ENCODE data around the gene MYZAP. TPM values are rescaled to one million over a fixed set of nuclear protein-coding genes. Genes with fewer than 3 reads are reported as not detected.
A peak's percentile ranks its signal among the peaks of the same experiment; 100 is the strongest.

The MYZAP gene
- total and polyA plus RNA-seq, 2 of the 13 experiments (the other 11 are each of a cell fraction or from before 2014, with no cell fraction given): not detected

GRCh38 chr15:57665194-57665593, 73.5 kb downstream of the MYZAP start:
- no peak for ATAC-seq
- Histone ChIP-seq H3K9me3 (ENCODE audit: low read length) (no peaks in the 10 kb centered on the region), H4K20me1 (ENCODE audit: insufficient read depth, low read length) (no peaks in the 10 kb centered on the region), H3K27me3 (ENCODE audit: control insufficient read depth in 1 of 2, insufficient read depth in 2 of 2, low read length in 2 of 2) (0 out of 5 replicates have a peak, but pooled peaks cover 0 to 7% of the 10 kb centered on the region in 2 experiments), H3K4me2 (ENCODE audit: low read depth, low read length) (no peak overlapping the region), H3K79me2 (ENCODE audit: insufficient read depth, low read length) (no peaks in the 10 kb centered on the region), H3K4me1 (ENCODE audit: insufficient read depth, low read length) (peaks cover 6% of the 10 kb centered on the region; the same call in 1 of the 2 replicates), H3K4me3 (replicated peaks in 1 of 3; ENCODE audit: insufficient read depth in 1 of 3, low read depth in 2 of 3, low read length in 3 of 3) (no peak overlapping the region), H2AFZ (ENCODE audit: low read length) (no peak overlapping the region), H3K9ac (ENCODE audit: insufficient read depth, low read depth, low read length) (no peak overlapping the region), H3K27ac (ENCODE audit: extremely low read length, insufficient read depth, low read length) (no peak overlapping the region), H3K36me3 (replicated peaks in 1 of 2; ENCODE audit: control insufficient read depth in 1 of 2, insufficient read depth in 2 of 2, low read length in 2 of 2) (no peaks in the 10 kb centered on the region)
- POLR2A ChIA-PET: no interaction called here
- in situ Hi-C loops (cut with HindIII; ENCODE audit: extremely low pct_ligation_motif_present, low pct_unique_long_range_greater_than_20kb): no loop called here
- TF ChIP-seq SMARCC2 (IDR thresholded peaks at IDR 0.05) (no peak), ATF7 (IDR thresholded peaks at IDR 0.05) (peak; percentile 61; the same call in 1 of the 2 replicates), ATF7 (CRISPR knock-in tag; IDR thresholded peaks at IDR 0.05) (no peak)
- no peak for DNase-seq (ENCODE audit: low spot score)
- WGBS (ENCODE audit: low lambda C conversion rate): 5% methylated on average over 2 of the region's 2 CpGs
- BruUV-seq (replicated peaks): no TSS peak
- CTCF ChIA-PET (ENCODE audit: low intra/inter-chr PET ratio, low total read pairs): no interaction called here
- FAIRE-seq: no peak
- intact Hi-C loops (cut with micrococcal nuclease; ENCODE audit: unreplicated experiment): loop anchor here (5.0 kb wide), 1 partner anchor 197 kb away; no protein-coding TSS in a partner anchor

GRCh38 chr15:57665939-57666338, 74.2 kb downstream of the MYZAP start:
- Histone ChIP-seq H3K36me3 (replicated peaks in 1 of 2; ENCODE audit: control insufficient read depth in 1 of 2, insufficient read depth in 2 of 2, low read length in 2 of 2) (no peaks in the 10 kb centered on the region), H3K9me3 (ENCODE audit: low read length) (no peaks in the 10 kb centered on the region), H3K4me2 (ENCODE audit: low read depth, low read length) (no peak overlapping the region), H4K20me1 (ENCODE audit: insufficient read depth, low read length) (no peaks in the 10 kb centered on the region), H3K79me2 (ENCODE audit: insufficient read depth, low read length) (no peaks in the 10 kb centered on the region), H3K27ac (ENCODE audit: extremely low read length, insufficient read depth, low read length) (no peak overlapping the region), H3K4me3 (replicated peaks in 1 of 3; ENCODE audit: insufficient read depth in 1 of 3, low read depth in 2 of 3, low read length in 3 of 3) (no peak overlapping the region), H3K9ac (ENCODE audit: insufficient read depth, low read depth, low read length) (no peak overlapping the region), H3K27me3 (ENCODE audit: control insufficient read depth in 1 of 2, insufficient read depth in 2 of 2, low read length in 2 of 2) (0 out of 5 replicates have a peak, but pooled peaks cover 0 to 7% of the 10 kb centered on the region in 2 experiments), H3K4me1 (ENCODE audit: insufficient read depth, low read length) (peaks cover 6% of the 10 kb centered on the region; the same call in 1 of the 2 replicates), H2AFZ (ENCODE audit: low read length) (no peak overlapping the region)
- 52% methylated on average over 4 of the region's 4 CpGs for WGBS (ENCODE audit: low lambda C conversion rate)
- no TSS peak for BruUV-seq (replicated peaks)
- POLR2A ChIA-PET: no interaction called here
- in situ Hi-C loops (cut with HindIII; ENCODE audit: extremely low pct_ligation_motif_present, low pct_unique_long_range_greater_than_20kb): no loop called here
- no peak for FAIRE-seq
- no peak for DNase-seq (ENCODE audit: low spot score)
- intact Hi-C loops (cut with micrococcal nuclease; ENCODE audit: unreplicated experiment): loop anchor here (5.0 kb wide), 1 partner anchor 196 kb away; no protein-coding TSS in a partner anchor
- ATAC-seq: no peak
- no peak for TF ChIP-seq HNRNPK (IDR thresholded peaks at IDR 0.05; ENCODE audit: low read depth, low read length, poor library complexity, severe bottlenecking)
- no peak for TF ChIP-seq ZBTB38 (CRISPR knock-in tag; IDR thresholded peaks at IDR 0.05)
- TF ChIP-seq STAT5B (CRISPR knock-in tag; IDR thresholded peaks at IDR 0.05): no peak
- TF ChIP-seq NFRKB (IDR thresholded peaks at IDR 0.05): no peak
- TF ChIP-seq ZNF235 (CRISPR knock-in tag; IDR thresholded peaks at IDR 0.05; ENCODE audit: borderline replicate concordance): no peak
- TF ChIP-seq TARDBP (CRISPR knock-in tag; IDR thresholded peaks at IDR 0.05): no peak
- CTCF ChIA-PET (ENCODE audit: low intra/inter-chr PET ratio, low total read pairs): no interaction called here
